PC-3 (cell line): ENCODE results near the gene LRRC10B.

ENCODE experiments used
- CTCF ChIP-seq: fragments of 300-600 bp; sonication (generic); conservative IDR thresholded peaks from 2 replicates; pipeline ENCODE4 v1.5.1; 2017; ENCODE audit warnings: antibody characterized with exemption, low read depth, mild to moderate bottlenecking, low read length
- EZH2 ChIP-seq: fragments of 300-600 bp; sonication (generic); IDR thresholded peaks from one replicate; pipeline ENCODE4 v1.6.1; 2017; ENCODE audit warnings: antibody characterized with exemption, mild to moderate bottlenecking, low read length; ENCODE audit not compliant: unreplicated experiment
- EZH2phosphoT487 ChIP-seq: fragments of 300-600 bp; sonication (generic); IDR thresholded peaks from 2 replicates; pipeline ENCODE4 v1.6.1; 2018; ENCODE audit warnings: mild to moderate bottlenecking, antibody characterized with exemption, low read length, borderline replicate concordance

- TF ChIP-seq CTCF = no peak
- no peak for TF ChIP-seq EZH2phosphoT487
- TF ChIP-seq EZH2 = no peak
These were observed 45.0 kb downstream of the LRRC10B start for GRCh38 chr11:61553373-61554171.
